A549 treated with ZK216348 at 1 μM for 4 hours (cell line): Measurements from ENCODE around the gene HCRTR1. TPM values are rescaled to one million over a fixed set of nuclear protein-coding genes. Genes with fewer than 3 reads are reported as not detected.

Experiments
- total RNA-seq: library from RNA; stranded (reverse); fragments of 200-300 nt; extraction: Qiagen RNA extraction; gene quantifications from 5 replicates; pipeline ENCODE4 v1.2.3, GENCODE V29; 2022; ENCODE audit warnings: low read depth

Gene HCRTR1
- not detected in 5 replicates for total RNA-seq

GRCh38 chr1:31617218-31617915, at the start of gene HCRTR1:
TSS of gene HCRTR1 (plus strand) at chr1:31617689. CDS start at chr1:31619193, 1,504 bp downstream.

GRCh38 chr1:31576201-31576669, 41.3 kb upstream of the HCRTR1 start, which contains the start of gene TINAGL1:
TSS of gene TINAGL1 (plus strand) at chr1:31576515. CDS start at chr1:31577149, 634 bp downstream.

GRCh38 chr1:31644560-31645273, 27.2 kb downstream of the HCRTR1 start, which contains the start of gene PEF1:
TSS of gene PEF1 (minus strand) at chr1:31644876. CDS start at chr1:31644864, 12 bp downstream.

Other genes starting within 250 kb of the HCRTR1 start
- not detected in 5 replicates for gene FABP3, start 244.6 kb upstream of the HCRTR1 start, total RNA-seq
- gene SERINC2, start 204.5 kb upstream of the HCRTR1 start, total RNA-seq, result 13.5 to 33.0 TPM (median 29.6 TPM) in 5 replicates
- gene TINAGL1, start 41.2 kb upstream of the HCRTR1 start, total RNA-seq, result 0.60 to 1.4 TPM (median 0.86 TPM) in 5 replicates
- 31.4 to 48.0 TPM (median 45.1 TPM) in 5 replicates for gene PEF1, start 27.2 kb downstream of the HCRTR1 start, total RNA-seq
- 3.2 to 6.7 TPM (median 5.3 TPM) in 5 replicates for gene COL16A1, start 86.3 kb downstream of the HCRTR1 start, total RNA-seq
- gene ADGRB2, start 146.7 kb downstream of the HCRTR1 start, total RNA-seq, result 3.6 to 7.5 TPM (median 6.1 TPM) in 5 replicates
- 3.2 to 5.3 TPM (median 3.8 TPM) in 5 replicates for gene SPOCD1, start 198.3 kb downstream of the HCRTR1 start, total RNA-seq